Measurements from ENCODE around the gene FAM168B. TPM values are rescaled to one million over a fixed set of nuclear protein-coding genes. Genes with fewer than 3 reads are reported as not detected.
A peak's percentile ranks its signal among the peaks of the same experiment; 100 is the strongest.
"Not testable (repeated sequence)": the region's sequence is repeated elsewhere in the genome, so short reads cannot be mapped to it uniquely, and the experiment has no call there.

Gene FAM168B
- total and polyA plus RNA-seq, 5 donors, result 34.1 to 99.4 (median 86.9) TPM

DNA sequence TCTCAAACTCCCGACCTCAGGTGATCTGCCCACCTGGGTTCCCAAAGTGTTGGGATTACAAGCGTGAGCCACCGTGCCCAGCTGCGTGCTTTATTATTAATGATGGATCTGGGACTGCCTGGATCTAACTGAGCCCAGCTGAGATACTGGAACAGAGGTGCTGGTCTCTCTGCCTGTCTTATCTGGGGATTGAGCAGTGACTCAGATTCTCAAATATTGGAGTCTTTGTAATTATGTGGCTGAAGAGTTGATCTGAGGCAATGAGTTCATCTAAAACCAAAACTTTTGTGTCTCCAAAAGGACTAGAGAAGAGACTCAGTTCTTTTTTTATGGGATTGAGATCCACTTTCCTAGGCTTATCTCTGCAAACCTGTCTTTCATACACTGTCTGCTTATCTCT lies 28.2 kb upstream of the FAM168B start:
- no peak overlapping the region for H3K4me3 ChIP-seq (ENCODE audit: low read length)
- intact Hi-C loops (cut with DNase I), result no loop called here
- no peaks in the 10 kb centered on the region for H3K4me1 ChIP-seq (ENCODE audit: control insufficient read depth, insufficient read depth, low read length)
- H3K9me3 ChIP-seq (ENCODE audit: control insufficient read depth, low read length), result no peaks in the 10 kb centered on the region
- ATAC-seq (no peak), DNase-seq (no peak)
- H3K27me3 ChIP-seq (ENCODE audit: control insufficient read depth, insufficient read depth), result no peaks in the 10 kb centered on the region
- no peak overlapping the region for H3K27ac ChIP-seq (ENCODE audit: low read length)
- WGBS, result 98% methylated on average over 4 of the region's 4 CpGs

DNA sequence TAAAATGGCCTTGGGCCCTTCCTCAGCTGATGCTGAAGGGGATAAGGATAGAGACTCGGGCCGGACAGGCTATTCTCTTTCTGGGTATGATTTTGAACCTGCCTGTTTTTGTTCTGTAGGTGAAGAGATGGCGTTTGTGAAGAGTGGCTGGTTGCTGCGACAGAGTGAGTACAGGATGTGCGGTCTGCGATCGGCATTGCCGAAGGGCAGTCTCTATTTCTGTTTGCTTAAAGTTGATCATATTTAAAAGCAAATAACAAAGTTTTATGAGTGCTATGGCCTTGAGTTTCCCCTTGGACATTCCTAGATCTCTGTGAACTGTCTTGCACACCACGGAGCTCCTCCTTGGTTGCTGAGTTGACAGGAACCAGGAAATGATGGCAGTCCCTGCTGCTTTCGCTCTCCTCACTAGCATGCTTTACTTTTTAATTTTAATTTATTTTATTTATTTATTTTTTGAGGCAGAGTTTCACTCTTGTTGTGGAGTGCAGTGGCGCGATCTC lies 27.6 kb upstream of the FAM168B start:
- DNase-seq (no peak), ATAC-seq (no peak)
- Histone ChIP-seq H3K27ac (ENCODE audit: low read length) (no peak overlapping the region), H3K9me3 (ENCODE audit: control insufficient read depth, low read length) (no peaks in the 10 kb centered on the region), H3K27me3 (ENCODE audit: control insufficient read depth, insufficient read depth) (no peaks in the 10 kb centered on the region), H3K4me3 (ENCODE audit: low read length) (no peak overlapping the region), H3K4me1 (ENCODE audit: control insufficient read depth, insufficient read depth, low read length) (no peaks in the 10 kb centered on the region)
- intact Hi-C loops (cut with DNase I), result no loop called here
- WGBS, result 94% methylated on average over 12 of the region's 12 CpGs

DNA sequence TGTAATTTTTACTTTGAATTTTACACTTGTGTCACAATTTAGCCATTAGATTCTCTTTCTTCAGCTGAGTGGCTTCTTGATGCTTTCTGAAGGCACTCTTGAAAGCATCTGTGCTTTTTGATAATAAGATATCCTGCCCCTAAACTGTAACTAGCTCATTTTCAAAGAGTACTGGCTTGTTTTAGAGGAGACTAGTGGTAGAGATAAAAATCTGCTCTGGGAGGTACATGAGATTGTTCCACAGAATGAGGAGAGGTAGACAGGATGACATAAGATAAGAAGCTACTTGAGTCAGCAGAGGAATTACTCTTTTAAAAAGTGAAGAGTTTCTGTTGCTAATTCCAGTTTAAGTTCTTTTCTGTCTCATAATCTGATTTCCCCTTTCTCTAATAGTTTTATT lies 22.5 kb upstream of the FAM168B start:
- H3K27ac ChIP-seq (ENCODE audit: low read length), result no peak overlapping the region
- no peak for DNase-seq
- no peak overlapping the region for H3K4me3 ChIP-seq (ENCODE audit: low read length)
- H3K27me3 ChIP-seq (ENCODE audit: control insufficient read depth, insufficient read depth), result no peaks in the 10 kb centered on the region
- intact Hi-C loops (cut with DNase I), result no loop called here
- no peaks in the 10 kb centered on the region for H3K4me1 ChIP-seq (ENCODE audit: control insufficient read depth, insufficient read depth, low read length)
- no peaks in the 10 kb centered on the region for H3K9me3 ChIP-seq (ENCODE audit: control insufficient read depth, low read length)
- no peak for ATAC-seq

DNA sequence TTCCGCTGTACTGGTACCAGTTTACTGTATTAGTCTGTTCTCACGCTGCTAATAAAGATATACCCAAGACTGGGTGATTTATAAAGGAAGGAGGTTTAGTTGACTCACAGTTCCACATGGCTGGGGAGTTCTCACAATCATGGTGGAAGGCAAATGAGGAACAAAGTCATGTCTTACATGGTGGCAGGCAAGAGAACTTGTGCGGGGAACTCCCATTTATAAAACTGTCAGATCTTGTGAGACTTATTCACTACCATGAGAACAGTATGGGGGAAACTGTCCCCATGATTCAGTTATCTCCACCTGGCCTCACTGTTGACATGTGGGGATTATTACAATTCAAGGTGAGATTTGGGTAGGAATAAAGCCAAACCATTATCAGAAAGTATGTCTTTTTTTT lies 21.7 kb upstream of the FAM168B start:
- intact Hi-C loops (cut with DNase I); ATAC-seq; H3K27ac ChIP-seq (ENCODE audit: low read length); H3K4me1 ChIP-seq (ENCODE audit: control insufficient read depth, insufficient read depth, low read length); H3K9me3 ChIP-seq (ENCODE audit: control insufficient read depth, low read length); DNase-seq; H3K4me3 ChIP-seq (ENCODE audit: low read length); H3K27me3 ChIP-seq (ENCODE audit: control insufficient read depth, insufficient read depth): not testable (repeated sequence)
- 98% methylated on average over 3 of the region's 3 CpGs for WGBS

DNA sequence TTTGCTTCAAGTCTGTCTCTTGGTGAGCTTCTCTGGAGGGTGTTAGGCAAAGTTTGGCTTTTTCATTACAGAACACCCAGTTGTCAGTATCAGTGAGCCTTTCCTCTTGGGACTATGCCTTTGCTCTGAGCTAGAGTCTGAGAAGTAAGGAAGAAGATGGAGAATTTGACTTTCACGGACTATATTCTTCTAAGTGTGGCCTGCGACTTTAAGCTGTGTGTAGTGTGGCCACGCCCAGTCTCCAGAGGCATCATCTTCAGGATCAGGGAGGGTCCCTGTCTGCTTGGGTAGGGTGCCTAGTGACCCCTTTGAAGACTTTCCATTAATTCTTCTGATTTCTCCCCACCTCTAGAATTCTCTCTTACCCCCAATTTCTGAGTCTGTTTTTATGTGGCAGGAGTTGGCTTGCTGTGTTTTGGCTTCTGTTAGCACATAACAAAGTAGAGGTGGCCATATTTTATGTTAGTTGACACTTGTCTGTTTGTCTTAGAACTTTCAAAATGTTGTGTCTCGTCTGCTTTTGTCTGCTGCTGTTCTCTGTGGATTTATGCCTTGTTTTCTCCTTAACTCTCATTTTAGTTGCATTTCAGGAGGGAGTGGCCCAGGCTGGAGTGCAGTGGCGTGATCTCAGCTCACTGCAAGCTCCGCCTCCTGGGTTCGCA lies 20.4 kb upstream of the FAM168B start:
- DNase-seq (no peak), ATAC-seq (no peak)
- Histone ChIP-seq H3K27me3 (ENCODE audit: control insufficient read depth, insufficient read depth) (no peaks in the 10 kb centered on the region), H3K27ac (ENCODE audit: low read length) (no peak overlapping the region), H3K4me1 (ENCODE audit: control insufficient read depth, insufficient read depth, low read length) (no peaks in the 10 kb centered on the region), H3K9me3 (ENCODE audit: control insufficient read depth, low read length) (no peaks in the 10 kb centered on the region), H3K4me3 (ENCODE audit: low read length) (no peak overlapping the region)
- intact Hi-C loops (cut with DNase I), result no loop called here
- WGBS, result 94% methylated on average over 7 of the region's 7 CpGs

DNA sequence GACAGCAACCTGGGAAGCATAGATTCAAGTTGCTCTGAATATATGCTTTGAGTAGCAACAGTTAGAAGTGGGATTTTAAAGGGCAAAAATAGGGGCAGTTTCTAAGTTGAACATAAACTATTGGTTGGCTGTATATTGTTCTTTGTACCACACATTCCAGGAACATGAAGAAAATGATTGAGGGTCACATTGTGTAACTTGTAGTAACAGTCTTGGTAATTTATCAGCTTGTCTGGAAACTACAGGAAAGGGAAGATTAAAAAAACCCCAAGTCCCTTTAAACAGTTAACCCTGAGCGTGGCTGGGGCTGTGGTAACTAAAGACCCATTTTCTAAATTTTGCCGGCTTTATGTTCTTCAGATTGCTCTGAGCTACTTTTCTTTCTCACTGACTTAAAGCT lies 19.3 kb upstream of the FAM168B start:
- 67% methylated on average over 2 of the region's 2 CpGs for WGBS
- H3K27me3 ChIP-seq (ENCODE audit: control insufficient read depth, insufficient read depth), result no peaks in the 10 kb centered on the region
- no peaks in the 10 kb centered on the region for H3K9me3 ChIP-seq (ENCODE audit: control insufficient read depth, low read length)
- DNase-seq, result no peak
- no peaks in the 10 kb centered on the region for H3K4me1 ChIP-seq (ENCODE audit: control insufficient read depth, insufficient read depth, low read length)
- no peak overlapping the region for H3K27ac ChIP-seq (ENCODE audit: low read length)
- H3K4me3 ChIP-seq (ENCODE audit: low read length), result no peak overlapping the region
- intact Hi-C loops (cut with DNase I), result no loop called here
- no peak for ATAC-seq

DNA sequence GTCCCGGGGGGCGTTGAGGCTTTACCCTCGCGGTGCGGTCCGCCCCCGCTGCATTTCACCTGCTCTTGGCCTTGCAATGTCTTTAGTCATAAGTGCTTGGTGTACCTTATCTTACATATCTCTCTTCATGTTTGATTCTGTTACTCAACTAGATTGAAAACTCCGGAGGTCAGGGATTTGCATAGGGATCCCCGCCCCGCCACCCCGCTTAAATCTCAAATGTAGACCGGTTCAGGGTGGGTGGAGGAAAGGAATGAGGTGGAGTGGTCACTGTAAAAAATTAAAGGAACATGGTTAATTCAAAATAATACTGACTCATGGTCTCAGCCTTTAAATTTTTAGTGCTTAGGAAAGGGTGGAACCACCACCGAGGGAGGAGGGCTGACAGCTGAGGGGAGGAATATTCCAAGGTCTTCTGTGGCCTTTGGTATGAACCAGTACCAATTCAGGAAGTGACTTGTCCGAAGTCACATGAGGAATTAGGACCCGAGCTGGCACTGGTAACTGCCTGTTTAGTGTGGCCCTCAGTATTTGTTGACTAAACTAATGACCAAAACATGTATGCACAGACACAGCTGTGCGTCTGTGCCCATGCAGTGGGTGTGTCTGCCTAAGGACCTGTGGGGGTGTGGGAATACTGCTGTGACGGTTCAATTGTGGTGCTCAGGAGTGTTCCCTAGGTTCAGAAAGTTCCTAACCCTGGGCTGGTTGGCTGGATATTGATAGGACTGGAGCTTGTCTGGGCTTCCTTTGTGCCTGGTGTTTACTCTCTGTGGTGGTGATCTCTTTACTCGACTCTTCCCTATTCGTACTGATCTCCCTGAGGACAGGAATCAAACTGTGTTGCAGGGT lies 12.9 kb upstream of the FAM168B start:
- Histone ChIP-seq H3K4me3 (ENCODE audit: low read length) (peak overlapping the region; percentile 83), H3K27ac (ENCODE audit: low read length) (peak overlapping the region; percentile 76), H3K4me1 (ENCODE audit: control insufficient read depth, insufficient read depth, low read length) (peaks cover 5% of the 10 kb centered on the region), H3K9me3 (ENCODE audit: control insufficient read depth, low read length) (no peaks in the 10 kb centered on the region), H3K27me3 (ENCODE audit: control insufficient read depth, insufficient read depth) (no peaks in the 10 kb centered on the region)
- DNase-seq, result peak in 2 of 3 donors; percentile 25 to 61
- peak; percentile 13 to 55 for ATAC-seq
- intact Hi-C loops (cut with DNase I), result no loop called here
- WGBS, result 4% methylated on average over 19 of the region's 19 CpGs

DNA sequence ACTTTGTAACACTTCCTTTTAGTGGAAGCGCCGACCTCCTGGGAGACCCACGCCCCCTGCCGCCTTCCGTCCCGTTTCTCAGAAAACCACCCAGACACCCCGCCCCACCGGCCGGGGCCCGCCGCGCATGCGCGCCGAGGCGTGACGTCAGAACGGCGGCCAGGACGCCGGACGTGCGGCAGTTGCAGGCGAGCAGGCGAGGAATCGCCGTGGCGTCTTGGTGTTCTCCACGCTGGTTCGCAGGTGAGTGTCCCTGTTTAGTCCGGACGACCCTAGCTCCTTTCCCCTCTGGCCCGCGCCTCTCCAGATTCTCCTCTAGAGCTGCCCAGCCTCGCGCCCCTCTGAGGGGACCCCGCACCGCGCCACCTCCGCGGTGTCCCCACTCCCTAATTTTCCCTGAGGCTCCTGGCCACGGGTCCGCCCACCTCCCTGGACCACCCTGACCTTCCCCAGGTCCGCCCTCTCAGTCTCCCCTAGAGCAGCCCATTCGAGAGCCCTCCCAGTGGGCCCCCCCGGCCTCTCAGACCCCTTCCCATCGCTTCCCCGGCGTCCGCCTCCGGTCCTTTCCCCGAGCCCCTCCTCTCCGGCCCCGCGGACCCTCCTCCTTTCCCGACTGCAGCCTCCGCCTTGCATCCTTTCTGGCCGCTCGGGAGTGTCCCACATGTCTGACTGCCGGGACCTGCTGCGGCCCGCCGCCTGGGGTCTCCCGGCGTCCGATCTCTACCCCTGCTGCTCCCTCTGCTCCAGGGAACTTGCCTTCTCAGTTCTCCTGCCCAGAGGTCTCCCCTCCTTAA lies 12.1 kb upstream of the FAM168B start, which contains the start of gene PLEKHB2:
PLEKHB2 (plus strand) TSS at position 181 of the 794 bp plus-strand sequence. CDS start 15,606 bp downstream, outside the sequence.
- H3K27me3 ChIP-seq (ENCODE audit: control insufficient read depth, insufficient read depth), result no peaks in the 10 kb centered on the region
- peak; percentile 93 to 94 for ATAC-seq
- peak within 1 kb of the TSS; percentile 76 for H3K27ac ChIP-seq (ENCODE audit: low read length)
- intact Hi-C loops (cut with DNase I), result no loop called here
- no peaks in the 10 kb centered on the region for H3K9me3 ChIP-seq (ENCODE audit: control insufficient read depth, low read length)
- WGBS, result under 1% methylated on average over 66 of the region's 66 CpGs
- DNase-seq, result peak; percentile 92 to 98 (median 97)
- peak within 1 kb of the TSS; percentile 83 for H3K4me3 ChIP-seq (ENCODE audit: low read length)
- H3K4me1 ChIP-seq (ENCODE audit: control insufficient read depth, insufficient read depth, low read length), result peaks cover 5% of the 10 kb centered on the region

DNA sequence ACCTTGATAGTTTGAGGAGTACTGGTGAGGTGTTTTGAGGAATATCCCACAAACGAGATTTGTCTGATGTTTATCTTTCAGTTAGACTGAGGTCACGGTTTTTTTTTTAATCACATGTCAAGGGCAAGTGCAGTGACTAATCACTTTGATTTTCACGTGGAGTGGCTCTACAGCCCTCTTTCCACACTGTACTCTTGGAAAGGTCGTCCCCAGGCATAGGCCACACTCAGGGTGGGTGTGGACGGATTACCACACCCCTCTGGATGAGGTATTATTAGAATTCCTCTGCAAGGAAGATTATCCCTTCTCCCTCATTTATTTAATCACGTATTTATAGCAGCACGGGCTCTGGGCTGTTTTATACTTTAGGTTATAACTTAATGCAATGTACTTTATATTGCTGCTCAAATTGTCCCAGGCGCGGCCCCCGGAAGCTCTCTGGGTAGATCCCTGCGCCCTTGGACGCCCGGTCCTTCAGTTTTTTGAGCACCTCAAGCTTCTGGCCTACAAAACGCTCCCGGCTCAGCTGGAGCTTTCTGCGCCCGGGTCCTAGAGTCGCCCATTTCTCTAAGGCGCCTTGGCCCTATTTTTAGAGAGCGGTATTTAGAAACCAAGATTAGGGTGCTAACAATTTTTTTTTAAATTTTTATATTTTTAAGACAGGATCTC lies 11.4 kb upstream of the FAM168B start:
- Histone ChIP-seq H3K4me1 (ENCODE audit: control insufficient read depth, insufficient read depth, low read length) (peaks cover 5% of the 10 kb centered on the region), H3K27ac (ENCODE audit: low read length) (peak overlapping the region; percentile 76), H3K4me3 (ENCODE audit: low read length) (peak overlapping the region; percentile 83), H3K27me3 (ENCODE audit: control insufficient read depth, insufficient read depth) (no peaks in the 10 kb centered on the region), H3K9me3 (ENCODE audit: control insufficient read depth, low read length) (no peaks in the 10 kb centered on the region)
- under 1% methylated on average over 20 of the region's 20 CpGs for WGBS
- peak in 2 of 3 donors; percentile 60 to 88 for DNase-seq
- peak; percentile 89 for ATAC-seq
- intact Hi-C loops (cut with DNase I), result no loop called here

DNA sequence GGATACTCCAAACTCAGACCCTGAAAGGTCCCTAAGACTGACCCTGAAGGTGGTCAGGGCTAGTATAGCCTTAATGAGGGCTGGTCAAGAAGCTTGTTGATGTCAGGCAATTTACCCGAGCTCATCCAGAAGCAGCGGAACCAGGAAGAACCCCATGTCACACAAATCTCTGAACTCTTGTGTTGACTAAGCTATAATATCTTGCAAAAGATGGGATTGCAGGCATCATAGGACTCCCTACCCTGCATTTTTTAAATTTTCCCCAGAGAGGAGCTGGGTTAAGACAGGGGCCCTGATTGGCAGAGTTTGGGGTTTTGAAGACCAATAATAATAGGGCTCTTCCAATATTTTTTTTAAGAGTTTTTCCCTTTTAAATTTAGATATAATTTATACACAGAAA lies 9.9 kb upstream of the FAM168B start:
- H3K27me3 ChIP-seq (ENCODE audit: control insufficient read depth, insufficient read depth), result no peaks in the 10 kb centered on the region
- intact Hi-C loops (cut with DNase I), result no loop called here
- ATAC-seq (no peak), DNase-seq (no peak)
- 86% methylated on average over 2 of the region's 2 CpGs for WGBS
- H3K9me3 ChIP-seq (ENCODE audit: control insufficient read depth, low read length), result no peaks in the 10 kb centered on the region
- peaks cover 5% of the 10 kb centered on the region for H3K4me1 ChIP-seq (ENCODE audit: control insufficient read depth, insufficient read depth, low read length)
- no peak overlapping the region for H3K27ac ChIP-seq (ENCODE audit: low read length)
- H3K4me3 ChIP-seq (ENCODE audit: low read length), result no peak overlapping the region
